Stimulated activated naive CD4-positive, alpha-beta T cell treated with Interleukin-2 at 50 U/mL for 16 hours (primary cell): ENCODE results near the gene PRRT1.

Experiments used
- DNase-seq: peaks from one replicate; lab custom pipeline; 2025; lab: John Stamatoyannopoulos, UW

The PRRT1 gene

GRCh38 chr6:32174416-32174815 is 22.7 kb upstream of the PRRT1 start:
- no peak for DNase-seq

DNA sequence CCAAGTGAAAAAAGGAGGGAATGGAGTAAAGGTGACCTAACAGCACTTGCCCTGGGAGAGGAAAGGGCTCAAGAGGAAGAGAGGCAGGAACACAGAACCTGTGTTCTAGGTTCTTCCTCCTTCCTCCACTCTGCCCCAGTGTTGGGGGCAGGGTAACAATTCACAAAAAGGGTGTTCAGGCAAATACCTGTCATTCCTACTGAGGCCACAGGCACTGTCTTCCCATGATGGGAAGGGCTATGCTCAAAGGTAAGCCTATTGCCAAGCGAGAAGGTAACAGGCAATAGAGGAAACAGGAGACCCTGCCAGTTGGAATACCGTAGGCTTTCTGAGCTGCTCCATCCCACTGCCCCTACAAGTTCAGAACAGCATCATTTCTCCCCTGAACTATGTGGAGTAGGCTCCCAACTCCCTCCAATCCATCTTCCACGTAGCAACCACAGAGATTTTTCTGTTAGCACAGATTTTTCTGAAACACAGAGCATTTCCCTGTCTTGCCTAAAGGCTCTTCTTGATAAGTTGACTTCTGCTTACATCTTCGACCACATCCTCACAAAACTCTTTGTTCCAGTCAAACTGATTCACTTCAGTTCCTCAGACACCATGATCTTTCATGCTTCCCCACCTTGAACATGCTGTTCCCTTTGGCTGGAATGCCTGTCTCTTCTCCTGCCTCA is 21.4 kb upstream of the PRRT1 start:
- no peak for DNase-seq

DNA sequence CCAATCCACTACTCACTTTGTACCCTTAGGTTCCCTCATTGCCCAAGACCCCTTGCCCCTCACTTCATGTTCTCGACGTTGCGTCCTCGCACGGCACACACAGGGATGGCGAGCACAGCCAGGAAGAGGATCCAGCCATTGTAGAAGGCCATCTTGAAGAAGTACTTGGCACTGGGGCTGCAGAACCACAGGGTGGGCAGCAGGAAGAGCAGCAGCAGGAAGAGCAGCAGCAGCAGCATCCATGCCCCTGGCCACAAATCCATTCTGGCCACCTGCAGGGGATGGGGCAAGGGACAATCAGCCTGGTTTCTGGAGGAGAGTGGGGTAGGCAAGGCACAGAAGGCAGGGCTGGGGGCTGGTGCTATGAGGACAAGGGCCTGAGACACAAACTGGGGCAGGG is 19.5 kb upstream of the PRRT1 start:
- no peak for DNase-seq

DNA sequence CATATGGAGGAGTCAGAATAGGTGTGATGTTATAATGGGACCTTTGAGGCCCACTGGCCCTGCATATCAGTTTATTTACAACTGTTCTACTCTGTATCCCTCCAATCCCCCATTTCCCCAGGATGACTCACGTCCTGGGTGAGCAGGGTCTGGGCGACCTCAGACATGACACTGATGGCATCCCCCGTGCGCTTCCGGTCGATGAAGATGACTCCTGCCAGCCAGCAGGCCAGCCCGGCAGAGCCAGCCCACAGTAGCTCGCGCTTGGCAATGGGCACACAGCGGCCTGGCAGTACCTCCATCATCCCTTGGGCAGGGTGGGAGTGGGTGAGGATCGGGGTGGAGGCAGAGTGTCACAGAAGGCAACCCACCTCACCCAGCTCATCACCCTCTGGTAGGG is 18.6 kb upstream of the PRRT1 start:
- no peak for DNase-seq

DNA sequence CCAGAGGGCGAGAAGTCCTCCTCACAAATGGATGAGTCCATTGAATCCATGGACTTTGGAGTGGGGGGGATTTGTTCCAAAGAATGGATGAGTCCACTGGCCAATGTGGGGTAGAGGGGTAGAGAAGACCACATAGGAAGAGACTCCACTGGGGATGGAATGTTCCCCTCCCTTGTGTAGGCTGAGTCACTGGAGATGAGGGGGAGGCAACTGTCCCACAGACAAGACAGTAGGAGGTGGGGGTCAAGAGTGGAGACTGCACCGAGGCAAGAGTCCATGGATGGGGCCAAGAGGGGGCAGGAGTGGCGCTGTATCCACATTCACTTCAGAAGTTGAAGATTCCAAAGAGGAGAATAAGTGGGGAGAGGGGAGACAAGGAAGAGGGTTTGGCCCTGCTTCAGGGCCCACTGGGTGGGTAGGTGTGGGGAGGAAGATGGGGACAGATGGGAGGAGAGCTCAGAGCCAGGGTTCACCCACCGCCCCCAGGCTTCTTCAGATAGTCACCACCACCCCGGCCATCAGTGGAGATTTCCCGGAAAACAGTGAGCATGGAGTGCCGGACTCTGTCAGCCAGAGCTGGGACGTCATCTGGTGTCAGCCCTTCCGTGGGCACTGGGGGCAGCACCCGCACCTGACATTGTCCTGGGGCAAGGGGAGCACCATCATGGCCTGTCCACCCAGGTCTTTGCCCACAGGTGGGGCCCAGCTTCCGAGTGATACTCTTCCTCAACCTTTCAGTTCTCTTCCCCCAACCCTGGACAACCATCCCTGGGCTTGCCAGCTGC is 17.3 kb upstream of the PRRT1 start:
- DNase-seq, result no peak

GRCh38 chr6:32168350-32168749 is 16.6 kb upstream of the PRRT1 start:
- DNase-seq, result no peak

DNA sequence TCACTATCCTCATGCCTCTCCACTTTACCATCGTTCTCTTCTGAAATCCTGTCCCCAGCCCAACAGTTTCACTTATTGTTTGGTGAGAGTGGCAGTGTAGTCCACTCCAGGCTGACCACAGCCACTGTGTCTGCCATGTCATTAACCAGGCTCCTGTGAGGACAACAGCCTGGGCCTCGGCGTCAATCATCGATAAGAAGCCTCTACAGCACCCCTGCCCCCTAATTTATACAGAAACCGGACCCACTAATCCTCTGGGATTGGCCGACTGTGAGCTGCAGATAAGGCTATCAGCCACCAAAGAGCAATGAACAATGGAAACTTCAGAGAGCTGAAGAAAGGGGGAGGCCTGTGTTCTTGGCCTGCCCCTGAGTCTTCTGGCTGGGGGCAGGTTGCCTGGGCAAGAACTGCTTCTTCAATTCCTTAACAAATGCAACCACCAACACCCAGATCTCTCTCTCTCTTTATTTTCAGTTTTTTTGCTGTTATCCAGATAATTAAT is 16.1 kb upstream of the PRRT1 start:
- no peak for DNase-seq

- no peak for DNase-seq
Measured at GRCh38 chr6:32167154-32167760, 15.5 kb upstream of the PRRT1 start.

GRCh38 chr6:32166411-32167061 is 14.8 kb upstream of the PRRT1 start:
- no peak for DNase-seq

DNA sequence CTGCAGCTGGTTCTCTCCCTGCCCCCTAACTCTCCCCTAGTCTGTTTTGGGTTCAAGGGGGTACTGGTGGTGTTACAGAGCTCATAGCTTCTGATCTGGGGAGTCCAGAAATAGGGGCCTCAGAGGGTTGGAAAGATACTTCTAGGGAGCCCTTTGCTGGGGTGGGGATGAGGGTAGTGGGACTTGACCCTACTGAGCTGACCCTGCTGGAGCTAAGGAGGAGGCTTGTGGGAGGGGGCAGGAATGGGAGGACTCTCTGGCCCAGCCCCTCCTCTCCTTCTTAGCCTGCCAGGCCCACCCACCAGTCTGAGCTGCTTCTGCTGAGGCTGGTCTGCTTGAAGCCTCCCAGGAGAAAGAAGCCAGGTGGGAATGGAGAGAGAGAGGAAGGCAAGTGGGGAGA is 12.6 kb upstream of the PRRT1 start, which contains the start of gene EGFL8:
EGFL8 (plus strand) TSS at position 301 of the 400 bp plus-strand sequence. CDS start 1,571 bp downstream, outside the sequence.
- no peak for DNase-seq

GRCh38 chr6:32163559-32164258 is 12.0 kb upstream of the PRRT1 start:
- DNase-seq, result no peak

- DNase-seq, result no peak
Measured at GRCh38 chr6:32158052-32158451, 6.3 kb upstream of the PRRT1 start.

DNA sequence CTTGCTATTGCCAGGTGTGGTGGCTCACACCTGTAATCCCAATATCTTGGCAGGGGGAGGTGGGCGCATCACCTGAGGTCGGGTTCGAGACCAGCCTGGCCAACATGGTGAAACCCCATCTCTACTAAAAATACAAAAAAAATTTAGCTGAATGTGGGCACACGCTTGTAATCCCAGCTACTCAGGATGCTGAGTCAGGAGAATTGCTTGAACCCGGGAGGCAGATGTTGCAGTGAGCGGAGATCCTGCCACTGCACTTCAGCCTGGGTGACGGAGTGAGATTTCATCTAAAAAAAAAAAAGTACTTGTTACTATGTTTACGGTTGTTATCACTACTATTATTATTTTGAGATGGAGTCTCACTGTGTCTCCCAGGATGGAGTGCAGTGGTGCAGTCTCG is 5.2 kb upstream of the PRRT1 start:
- no peak for DNase-seq

GRCh38 chr6:32154514-32155161 is 2.9 kb upstream of the PRRT1 start:
- peak; percentile 41 for DNase-seq

- peak; percentile 61 for DNase-seq
Measured at GRCh38 chr6:32153564-32154513, 2.1 kb upstream of the PRRT1 start, which contains the start of gene PPT2. Gene PPT2, plus strand, starts transcription at chr6:32154141. Its CDS starts 454 bp downstream, at chr6:32154595.

- no peak for DNase-seq
Measured at GRCh38 chr6:32152769-32153563, 1.2 kb upstream of the PRRT1 start.

DNA sequence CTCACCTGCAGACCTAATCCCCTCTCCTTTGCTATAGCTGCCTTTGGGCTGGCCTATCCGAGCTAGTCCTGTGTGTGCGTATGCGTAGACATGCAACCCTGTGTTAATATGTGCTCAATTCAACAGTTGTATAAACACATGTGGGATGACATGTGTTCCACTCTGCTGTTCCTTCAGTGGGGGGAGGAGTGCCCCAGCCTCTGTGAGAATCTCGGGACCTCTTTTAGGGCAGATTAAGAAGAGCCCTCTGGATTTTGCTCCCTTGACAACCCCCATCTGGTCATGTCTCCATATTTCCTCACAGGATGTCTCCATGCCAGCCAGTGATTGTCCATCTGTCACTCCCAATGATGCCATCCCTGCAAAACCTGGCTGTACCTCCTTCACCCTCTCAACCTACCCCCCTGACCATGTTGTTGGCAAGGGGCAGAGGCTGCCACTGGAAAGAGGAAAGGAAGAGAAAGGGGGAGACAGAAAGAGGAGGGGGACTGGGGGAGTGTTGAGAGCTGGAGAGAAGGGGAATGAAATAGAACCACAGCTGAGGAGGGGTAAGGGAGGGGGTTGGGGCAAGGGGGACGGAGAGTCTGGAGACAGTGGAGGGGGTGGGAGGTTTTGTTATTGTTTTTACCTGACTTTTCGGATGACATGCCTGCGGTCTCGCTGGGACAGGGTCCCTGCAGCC is 417 bp downstream of the PRRT1 start:
- no peak for DNase-seq
